ENCODE data around the gene PLXNB2.

- TF ChIP-seq CTCF (IDR thresholded peaks at IDR 0.05) (no peak), POLR2A (IDR thresholded peaks at IDR 0.05) (no peak)
These were observed 49.7 kb downstream of the PLXNB2 start for GRCh38 chr22:50257451-50258360.

Data from heart left ventricle (tissue), 13 donors.